ENCODE results near the gene HSPA14. TPM values are rescaled to one million over a fixed set of nuclear protein-coding genes. Genes with fewer than 3 reads are reported as not detected.
"Not testable (repeated sequence)": the region's sequence is repeated elsewhere in the genome, so short reads cannot be mapped to it uniquely, and the experiment has no call there.

The HSPA14 gene
- polyA plus RNA-seq, 2 of the 4 experiments (the other 2 are of a cell fraction), result 34.2 to 45.7 TPM

GRCh38 chr10:14906765-14907164 is 68.7 kb downstream of the HSPA14 start:
- FAIRE-seq, result no peak
- CTCF ChIA-PET, result no interaction called here
- H3K4me1 ChIP-seq, result no peaks in the 10 kb centered on the region
- 91% methylated on average over 2 of the region's 2 CpGs for WGBS (ENCODE audit: missing lambda C conversion rate)
- H3K4me3 ChIP-seq, result no peak overlapping the region
- H3K9me3 ChIP-seq, result peaks cover 30% of the 10 kb centered on the region
- DNase-seq (ENCODE audit: low read depth in 1 of 2, low spot score in 1 of 2), result no peak
- no peak for ATAC-seq
- no peak overlapping the region for H3K27ac ChIP-seq
- POLR2A ChIA-PET, result no interaction called here
- no peak for TF ChIP-seq SMC3 (IDR thresholded peaks at IDR 0.05)
- no peak for TF ChIP-seq ZFP36 (IDR thresholded peaks at IDR 0.05; ENCODE audit: borderline replicate concordance, partially characterized antibody)
- no peak for TF ChIP-seq E2F6 (IDR thresholded peaks at IDR 0.05; ENCODE audit: borderline replicate concordance, low read depth)
- no peak for TF ChIP-seq BHLHE40 (IDR thresholded peaks at IDR 0.05; ENCODE audit: low read depth, low read length)
- TF ChIP-seq ATOH8 (CRISPR knock-in tag; IDR thresholded peaks at IDR 0.05; ENCODE audit: low read depth), result no peak
- TF ChIP-seq POLR2A (IDR thresholded peaks at IDR 0.05; ENCODE audit: low read length), result no peak
- no peak for TF ChIP-seq FOSL2 (IDR thresholded peaks at IDR 0.05)
- no peak for TF ChIP-seq FOSL2 (CRISPR knock-in tag; IDR thresholded peaks at IDR 0.05)
- no peak for TF ChIP-seq JUN (IDR thresholded peaks at IDR 0.05)
- TF ChIP-seq TFCP2L1 (CRISPR knock-in tag; IDR thresholded peaks at IDR 0.05), result no peak
- no peak for TF ChIP-seq RARB (CRISPR knock-in tag; IDR thresholded peaks at IDR 0.05)
- no peak for TF ChIP-seq MAZ (IDR thresholded peaks at IDR 0.05; ENCODE audit: borderline replicate concordance, low read depth, low read length)
- no peak for TF ChIP-seq EP300 (IDR thresholded peaks at IDR 0.05)
- no peak for TF ChIP-seq MYC (IDR thresholded peaks at IDR 0.05; ENCODE audit: borderline replicate concordance, low read length)
- TF ChIP-seq CEBPB (IDR thresholded peaks at IDR 0.05), result no peak
- H3K4me2 ChIP-seq, result no peak overlapping the region

GRCh38 chr10:14907591-14907990 is 69.5 kb downstream of the HSPA14 start:
- H3K27ac ChIP-seq; H3K4me3 ChIP-seq; H3K4me1 ChIP-seq; POLR2A ChIA-PET; FAIRE-seq; DNase-seq (ENCODE audit: low read depth in 1 of 2, low spot score in 1 of 2); H3K4me2 ChIP-seq; ATAC-seq: not testable (repeated sequence)
- CTCF ChIA-PET, result interaction anchor here (1.2 kb wide), 1 partner anchor 14 kb away, joined by 3 read pairs; no protein-coding TSS in a partner anchor
- 92% methylated on average over 4 of the region's 4 CpGs for WGBS (ENCODE audit: missing lambda C conversion rate)
- H3K9me3 ChIP-seq, result peaks cover 37% of the 10 kb centered on the region

- DNase-seq (ENCODE audit: low read depth in 1 of 2, low spot score in 1 of 2), result no peak
- no peaks in the 10 kb centered on the region for H3K4me1 ChIP-seq
- H3K27ac ChIP-seq, result no peak overlapping the region
- ChIA-PET CTCF (no interaction called here), POLR2A (no interaction called here)
- peaks cover 52% of the 10 kb centered on the region for H3K9me3 ChIP-seq
- no peak for ATAC-seq
- FAIRE-seq, result no peak
- H3K4me3 ChIP-seq, result no peak overlapping the region
- no peak overlapping the region for H3K4me2 ChIP-seq
- WGBS (ENCODE audit: missing lambda C conversion rate), result 87% methylated on average over 2 of the region's 2 CpGs
- no peak for TF ChIP-seq ESRRA (IDR thresholded peaks at IDR 0.05; ENCODE audit: borderline replicate concordance, low read length)
- no peak for TF ChIP-seq FOSL2 (IDR thresholded peaks at IDR 0.05)
- TF ChIP-seq FOSL2 (CRISPR knock-in tag; IDR thresholded peaks at IDR 0.05), result no peak
- TF ChIP-seq ZFP36 (IDR thresholded peaks at IDR 0.05; ENCODE audit: borderline replicate concordance, partially characterized antibody), result no peak
Observed at GRCh38 chr10:14909101-14909500, 71.0 kb downstream of the HSPA14 start.

GRCh38 chr10:14910953-14911352 is 72.8 kb downstream of the HSPA14 start:
- Histone ChIP-seq H3K27ac (no peak overlapping the region), H3K4me1 (no peaks in the 10 kb centered on the region), H3K4me2 (no peak overlapping the region), H3K9me3 (peaks cover 64% of the 10 kb centered on the region), H3K4me3 (no peak overlapping the region)
- no peak for ATAC-seq
- POLR2A ChIA-PET, result no interaction called here
- 95% methylated on average over 4 of the region's 4 CpGs for WGBS (ENCODE audit: missing lambda C conversion rate)
- FAIRE-seq, result no peak
- DNase-seq (ENCODE audit: low read depth in 1 of 2, low spot score in 1 of 2), result no peak
- CTCF ChIA-PET, result no interaction called here
- TF ChIP-seq EP300 (IDR thresholded peaks at IDR 0.05), result no peak
- TF ChIP-seq E2F6 (IDR thresholded peaks at IDR 0.05; ENCODE audit: borderline replicate concordance, low read depth), result no peak
- TF ChIP-seq ATOH8 (CRISPR knock-in tag; IDR thresholded peaks at IDR 0.05; ENCODE audit: low read depth), result no peak
- no peak for TF ChIP-seq CHD2 (IDR thresholded peaks at IDR 0.05; ENCODE audit: low read length, partially characterized antibody)
- no peak for TF ChIP-seq RCOR1 (IDR thresholded peaks at IDR 0.05; ENCODE audit: low read depth, low read length)
- no peak for TF ChIP-seq BCL3 (IDR thresholded peaks at IDR 0.05)
- no peak for TF ChIP-seq RARB (CRISPR knock-in tag; IDR thresholded peaks at IDR 0.05)
- no peak for TF ChIP-seq FOSL2 (IDR thresholded peaks at IDR 0.05)
- TF ChIP-seq FOSL2 (CRISPR knock-in tag; IDR thresholded peaks at IDR 0.05), result no peak
- no peak for TF ChIP-seq PHF8 (IDR thresholded peaks at IDR 0.05; ENCODE audit: borderline replicate concordance, low read depth)
- no peak for TF ChIP-seq HOXA7 (CRISPR knock-in tag; IDR thresholded peaks at IDR 0.05)
- no peak for TF ChIP-seq MAX (IDR thresholded peaks at IDR 0.05)
- no peak for TF ChIP-seq FOSB (CRISPR knock-in tag; IDR thresholded peaks at IDR 0.05)
- TF ChIP-seq ZC3H11A (IDR thresholded peaks at IDR 0.05), result no peak
- TF ChIP-seq USF2 (IDR thresholded peaks at IDR 0.05), result no peak
- TF ChIP-seq RNF2 (IDR thresholded peaks at IDR 0.05; ENCODE audit: borderline replicate concordance, low read depth), result no peak
